Upper lobe of left lung (tissue), 6 donors: ENCODE data around the gene MPG. TPM values are rescaled to one million over a fixed set of nuclear protein-coding genes. Genes with fewer than 3 reads are reported as not detected.
"Not testable (repeated sequence)": the region's sequence is repeated elsewhere in the genome, so short reads cannot be mapped to it uniquely, and the experiment has no call there.

Experiments
- ATAC-seq, 2 donors: fragments of 200-7000 bp; cut with Tn5 transposase; one replicate each; pipeline ENCODE4 v1.9.1; 2022; ENCODE audit warnings: mild to moderate bottlenecking in 2 of 2, moderate library complexity in 2 of 2; ENCODE audit not compliant: low FRiP score in 2 of 2
- DNase-seq, 2 donors: peaks; one replicate each; pipeline ENCODE4 v3.0.0-alpha.2; 2019 to 2020
- H3K27ac ChIP-seq, 4 donors: fragments of 200-600 bp; sonication (generic); one replicate each; pipeline ENCODE4 v1.5.1; 2016 to 2019
- H3K27me3 ChIP-seq, 4 donors: fragments of 200-600 bp; sonication (generic); one replicate each; pipeline ENCODE4 v1.5.1; 2017 to 2019
- H3K36me3 ChIP-seq, 4 donors: fragments of 200-600 bp; sonication (generic); one replicate each; pipeline ENCODE4 v1.5.1; 2016 to 2019
- H3K4me1 ChIP-seq, 4 donors: fragments of 200-600 bp; sonication (generic); one replicate each; pipeline ENCODE4 v1.5.1; 2018 to 2019
- H3K4me3 ChIP-seq, 4 donors: fragments of 200-600 bp; sonication (generic); one replicate each; pipeline ENCODE4 v1.5.1; 2017 to 2019; ENCODE audit warnings: mild to moderate bottlenecking in 2 of 4, moderate library complexity in 1 of 4
- H3K9me3 ChIP-seq, 4 donors: fragments of 200-600 bp; sonication (generic); one replicate each; pipeline ENCODE4 v1.5.1; 2018 to 2019
- EP300 ChIP-seq, 4 donors: sonication (generic); formaldehyde crosslinking; IDR thresholded peaks; one replicate each; pipeline ENCODE4 v1.5.1; 2017; ENCODE audit warnings: antibody characterized with exemption in 4 of 4, control low read depth in 2 of 4
- POLR2A ChIP-seq, 4 donors: fragments of 450-650 bp; IDR thresholded peaks; one replicate each; pipeline ENCODE4 v1.5.1; 2016 to 2017; ENCODE audit warnings: antibody characterized with exemption in 4 of 4, mild to moderate bottlenecking in 2 of 4
- POLR2AphosphoS5 ChIP-seq, 2 donors: sonication (generic); formaldehyde crosslinking; IDR thresholded peaks; one replicate each; pipeline ENCODE4 v1.5.1; 2017; ENCODE audit warnings: antibody characterized with exemption in 2 of 2
- WGBS, 2 donors: methylation state at CpG; one replicate each; pipeline ENCODE4 v1.1.5; 2017 to 2018; 5-methylcytosine and 5-hydroxymethylcytosine counted together
- total RNA-seq, 6 donors: library from RNA; depleted of rRNA in 4 of 6; stranded (reverse); fragments of >200 nt in 4 of 6; gene quantifications; one replicate each; pipeline versions ENCODE4 v1.1.0 to v1.2.1, GENCODE V29; 2016 to 2021
- TF ChIP-seq, protein P1 (sequence below), 6 experiments: fragments of 450-650 bp in 4 of 6; fragments of 200-600 bp in 2 of 6; sonication (generic) in 2 of 6; IDR thresholded peaks; one replicate each; pipeline ENCODE4 v1.5.1; 2016 to 2019; ENCODE audit warnings: antibody characterized with exemption in 6 of 6
- donor health status: DM: no; HTN: no; CAD: no; lungs with moderate emphysema.
- donor health status: DM: no; HTN: yes; CAD: no; lungs with severe emphysema.

The MPG gene
- total RNA-seq, 6 donors from 2014 or later = 52.6 to 99.0 (median 71.7) TPM

GRCh38 chr16:43294-43693 lies 34.7 kb upstream of the MPG start:
- H3K27me3 ChIP-seq = no peaks in the 10 kb centered on the region
- no peak for ATAC-seq
- DNase-seq = no peak

GRCh38 chr16:44655-45054 lies 33.4 kb upstream of the MPG start:
- Histone ChIP-seq H3K27me3 (no peaks in the 10 kb centered on the region), H3K9me3 (no peaks in the 10 kb centered on the region), H3K4me3 (no peak overlapping the region), H3K36me3 (peaks cover 0 to 29% (median 11%) of the 10 kb centered on the region in 4 donors), H3K27ac (no peak overlapping the region), H3K4me1 (peaks cover 0 to under 1% (median 0%) of the 10 kb centered on the region in 4 donors)
- no peak for DNase-seq
- WGBS, 2 donors = 96 to 97% methylated on average over 8 of the region's 8 CpGs
- no peak for ATAC-seq
- no peak for TF ChIP-seq POLR2A (IDR thresholded peaks at IDR 0.05)
- TF ChIP-seq EP300 (IDR thresholded peaks at IDR 0.05) = no peak
- TF ChIP-seq, protein P1, sequence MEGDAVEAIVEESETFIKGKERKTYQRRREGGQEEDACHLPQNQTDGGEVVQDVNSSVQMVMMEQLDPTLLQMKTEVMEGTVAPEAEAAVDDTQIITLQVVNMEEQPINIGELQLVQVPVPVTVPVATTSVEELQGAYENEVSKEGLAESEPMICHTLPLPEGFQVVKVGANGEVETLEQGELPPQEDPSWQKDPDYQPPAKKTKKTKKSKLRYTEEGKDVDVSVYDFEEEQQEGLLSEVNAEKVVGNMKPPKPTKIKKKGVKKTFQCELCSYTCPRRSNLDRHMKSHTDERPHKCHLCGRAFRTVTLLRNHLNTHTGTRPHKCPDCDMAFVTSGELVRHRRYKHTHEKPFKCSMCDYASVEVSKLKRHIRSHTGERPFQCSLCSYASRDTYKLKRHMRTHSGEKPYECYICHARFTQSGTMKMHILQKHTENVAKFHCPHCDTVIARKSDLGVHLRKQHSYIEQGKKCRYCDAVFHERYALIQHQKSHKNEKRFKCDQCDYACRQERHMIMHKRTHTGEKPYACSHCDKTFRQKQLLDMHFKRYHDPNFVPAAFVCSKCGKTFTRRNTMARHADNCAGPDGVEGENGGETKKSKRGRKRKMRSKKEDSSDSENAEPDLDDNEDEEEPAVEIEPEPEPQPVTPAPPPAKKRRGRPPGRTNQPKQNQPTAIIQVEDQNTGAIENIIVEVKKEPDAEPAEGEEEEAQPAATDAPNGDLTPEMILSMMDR (IDR thresholded peaks at IDR 0.05) = no peak
- no peak for TF ChIP-seq POLR2AphosphoS5 (IDR thresholded peaks at IDR 0.05)

More at GRCh38 chr16:43294-43693, 34.7 kb upstream of the MPG start:
- WGBS, 2 donors = 77 to 83% methylated on average over 5 of the region's 5 CpGs
- H3K27ac ChIP-seq = no peak overlapping the region
- peaks cover 0 to 13% (median 6%) of the 10 kb centered on the region in 4 donors for H3K4me1 ChIP-seq
- no peak overlapping the region for H3K4me3 ChIP-seq
- no peak for TF ChIP-seq EP300 (IDR thresholded peaks at IDR 0.05)
- TF ChIP-seq, protein P1 (IDR thresholded peaks at IDR 0.05) = no peak
- TF ChIP-seq POLR2A (IDR thresholded peaks at IDR 0.05) = no peak
- no peak for TF ChIP-seq POLR2AphosphoS5 (IDR thresholded peaks at IDR 0.05)
- peaks cover 0 to 28% (median 11%) of the 10 kb centered on the region in 4 donors for H3K36me3 ChIP-seq
- H3K9me3 ChIP-seq = no peaks in the 10 kb centered on the region

GRCh38 chr16:45454-45853 lies 32.6 kb upstream of the MPG start:
- TF ChIP-seq EP300 (IDR thresholded peaks at IDR 0.05) (no peak), POLR2A (IDR thresholded peaks at IDR 0.05) (no peak), POLR2AphosphoS5 (IDR thresholded peaks at IDR 0.05) (no peak)
- TF ChIP-seq, protein P1 (IDR thresholded peaks at IDR 0.05) = no peak
- no peak for ATAC-seq
- Histone ChIP-seq H3K27me3 (no peaks in the 10 kb centered on the region), H3K4me3 (no peak overlapping the region), H3K9me3 (no peaks in the 10 kb centered on the region), H3K27ac (no peak overlapping the region), H3K36me3 (peaks cover 0 to 29% (median 11%) of the 10 kb centered on the region in 4 donors), H3K4me1 (no peaks in the 10 kb centered on the region)
- WGBS, 2 donors = 80 to 85% methylated on average over 5 of the region's 5 CpGs
- DNase-seq = no peak

DNA sequence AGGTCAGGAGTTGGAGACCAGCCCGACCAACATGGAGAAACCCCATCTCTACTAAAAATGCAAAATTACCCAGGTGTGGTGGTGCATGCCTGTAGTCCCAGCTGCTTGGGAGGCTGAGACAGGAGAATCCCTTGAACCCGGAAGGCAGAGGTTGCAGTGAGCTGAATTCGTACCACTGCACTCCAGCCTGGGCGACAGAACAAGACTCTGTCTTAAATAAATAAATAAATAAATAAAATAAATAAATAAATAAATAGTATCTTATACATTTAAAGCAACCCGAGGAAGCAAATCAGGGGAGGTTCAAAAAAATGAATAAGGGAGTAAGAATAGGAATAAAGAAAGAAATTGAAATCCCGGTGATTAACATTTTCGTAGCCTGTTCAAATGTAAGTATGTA lies 31.5 kb upstream of the MPG start:
- DNase-seq, ATAC-seq, H3K27ac ChIP-seq, H3K27me3 ChIP-seq, H3K9me3 ChIP-seq, H3K4me3 ChIP-seq, H3K4me1 ChIP-seq: not testable (repeated sequence)
- WGBS, 2 donors = 96% methylated on average over 7 of the region's 7 CpGs
- peaks cover 0 to 29% (median 11%) of the 10 kb centered on the region in 4 donors for H3K36me3 ChIP-seq

DNA sequence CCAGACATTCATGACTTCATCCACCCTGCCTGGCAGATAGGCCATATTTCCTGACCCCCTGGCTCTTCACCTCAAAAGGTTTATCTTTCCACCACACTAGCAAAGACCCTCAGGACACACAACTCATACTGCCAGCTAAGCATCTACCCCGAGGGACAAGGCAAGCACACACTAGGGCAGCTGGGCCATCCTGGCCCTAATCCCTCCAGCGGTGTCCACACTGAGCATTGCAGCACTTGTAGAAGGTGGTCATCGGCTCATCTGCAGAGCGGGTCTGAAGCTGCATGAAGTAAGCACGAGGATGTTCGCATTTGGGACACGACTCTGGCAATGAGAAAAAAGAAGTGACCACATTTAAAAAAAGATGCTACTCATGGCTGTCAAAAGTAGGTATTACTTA lies 30.8 kb upstream of the MPG start:
- DNase-seq = no peak
- Histone ChIP-seq H3K27ac (no peak overlapping the region), H3K36me3 (peaks cover 0 to 29% (median 11%) of the 10 kb centered on the region in 4 donors), H3K4me1 (peaks cover 0 to 9% (median 3%) of the 10 kb centered on the region in 4 donors), H3K4me3 (no peak overlapping the region), H3K27me3 (no peaks in the 10 kb centered on the region), H3K9me3 (no peaks in the 10 kb centered on the region)
- WGBS, 2 donors = 94 to 99% methylated on average over 7 of the region's 7 CpGs
- TF ChIP-seq, protein P1 (IDR thresholded peaks at IDR 0.05) = no peak
- TF ChIP-seq EP300 (IDR thresholded peaks at IDR 0.05) (no peak), POLR2A (IDR thresholded peaks at IDR 0.05) (no peak), POLR2AphosphoS5 (IDR thresholded peaks at IDR 0.05) (no peak)
- no peak for ATAC-seq
